HL-60/S4 treated with phorbol 12-myristate 13-acetate at 8.2 ng/mL for 4 days and 3 days (cell line): ENCODE measurements around the gene RAE1.

Experiments used
- in situ Hi-C: fragments of 300-500 bp; cut with MboI; formaldehyde crosslinking; loops from 2 replicates; pipeline ENCODE4 v1.15.0; 2022; ENCODE audit warnings: low sequenced_read_pairs

RAE1 gene

DNA sequence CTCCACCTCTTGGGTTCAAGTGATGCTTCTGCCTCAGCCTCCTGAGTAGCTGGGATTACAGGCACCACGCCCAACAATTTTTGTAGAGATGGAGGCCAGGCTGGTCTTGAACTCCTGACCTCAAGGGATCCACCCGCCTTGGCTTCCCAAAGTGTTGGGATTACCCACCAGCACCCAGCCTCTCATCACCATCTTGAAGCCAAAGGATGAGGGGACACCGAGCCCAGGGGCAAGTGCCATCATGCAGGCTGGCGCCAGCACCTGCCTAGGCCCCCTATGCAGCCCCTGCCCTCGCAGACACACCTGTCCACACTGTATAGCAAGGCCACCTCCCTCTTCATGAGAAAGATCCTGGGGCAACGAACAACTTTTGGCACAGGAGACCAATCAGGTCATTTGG is 34.9 kb downstream of the RAE1 start:
- in situ Hi-C loops = loop anchor here (10.0 kb wide), 1 partner anchor 89 kb away; no protein-coding TSS in a partner anchor

DNA sequence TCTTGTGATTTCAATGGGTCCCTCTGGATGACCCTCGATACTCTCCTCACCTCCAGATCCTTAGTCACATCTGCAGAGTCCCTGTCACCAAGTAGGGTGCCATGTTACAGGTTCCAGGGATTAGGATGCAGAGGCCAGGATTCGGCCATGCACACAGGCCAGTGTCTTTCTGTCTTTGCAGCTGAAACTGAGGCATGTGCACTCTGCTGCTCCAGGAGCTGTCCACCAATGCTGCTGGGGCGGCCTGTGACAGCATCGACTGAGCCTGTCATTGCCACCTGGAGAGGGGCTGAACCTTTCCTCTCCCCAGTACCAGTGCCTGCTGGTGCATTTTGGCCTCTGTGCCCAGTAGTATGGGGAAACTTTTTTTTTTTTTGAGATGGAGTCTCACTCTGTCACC is 35.7 kb downstream of the RAE1 start:
- in situ Hi-C loops = loop anchor here (10.0 kb wide), 1 partner anchor 88 kb away; no protein-coding TSS in a partner anchor

DNA sequence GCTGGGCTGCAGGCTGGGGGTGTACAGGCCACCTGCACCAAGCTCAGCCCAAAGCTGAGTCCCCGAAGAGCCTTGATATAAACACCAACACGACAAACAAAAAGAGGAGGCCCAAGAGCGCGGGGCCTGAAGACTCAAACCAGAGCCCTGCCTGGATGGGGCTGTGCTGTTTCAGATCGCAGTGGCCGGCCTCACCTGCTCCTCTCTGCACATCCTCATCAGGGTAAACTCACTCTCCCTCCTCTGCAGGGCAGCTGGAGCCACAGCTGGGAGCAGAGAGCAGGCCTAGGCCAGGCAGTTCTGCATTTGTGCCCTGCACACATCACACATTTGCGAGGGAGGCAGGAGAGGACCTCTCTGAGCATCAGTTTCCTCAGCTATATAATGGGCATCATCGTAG is 36.4 kb downstream of the RAE1 start:
- in situ Hi-C loops = loop anchor here (10.0 kb wide), 1 partner anchor 87 kb away; no protein-coding TSS in a partner anchor

DNA sequence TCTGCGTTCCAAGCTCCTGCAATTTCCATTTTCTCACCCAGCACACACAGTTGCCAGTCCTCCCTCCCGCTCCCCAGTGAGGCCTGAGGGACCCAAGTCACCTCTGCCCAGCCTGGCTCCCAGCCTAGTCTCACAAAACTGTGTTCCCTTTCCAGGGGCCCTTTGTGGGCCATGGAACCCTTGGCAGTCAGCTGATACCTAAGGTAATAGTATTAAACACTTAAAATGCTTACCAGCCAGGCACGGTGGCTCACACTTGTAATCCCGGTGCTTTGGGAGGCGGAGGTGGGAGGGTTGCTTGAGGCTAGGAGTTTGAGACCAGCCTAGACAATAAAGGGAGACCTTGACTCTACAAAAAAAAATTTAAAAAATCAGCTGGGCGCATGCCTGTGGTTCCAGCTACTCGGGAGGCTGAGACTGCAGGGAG is 36.9 kb downstream of the RAE1 start:
- in situ Hi-C loops = loop anchor here (10.0 kb wide), 1 partner anchor 87 kb away; no protein-coding TSS in a partner anchor

DNA sequence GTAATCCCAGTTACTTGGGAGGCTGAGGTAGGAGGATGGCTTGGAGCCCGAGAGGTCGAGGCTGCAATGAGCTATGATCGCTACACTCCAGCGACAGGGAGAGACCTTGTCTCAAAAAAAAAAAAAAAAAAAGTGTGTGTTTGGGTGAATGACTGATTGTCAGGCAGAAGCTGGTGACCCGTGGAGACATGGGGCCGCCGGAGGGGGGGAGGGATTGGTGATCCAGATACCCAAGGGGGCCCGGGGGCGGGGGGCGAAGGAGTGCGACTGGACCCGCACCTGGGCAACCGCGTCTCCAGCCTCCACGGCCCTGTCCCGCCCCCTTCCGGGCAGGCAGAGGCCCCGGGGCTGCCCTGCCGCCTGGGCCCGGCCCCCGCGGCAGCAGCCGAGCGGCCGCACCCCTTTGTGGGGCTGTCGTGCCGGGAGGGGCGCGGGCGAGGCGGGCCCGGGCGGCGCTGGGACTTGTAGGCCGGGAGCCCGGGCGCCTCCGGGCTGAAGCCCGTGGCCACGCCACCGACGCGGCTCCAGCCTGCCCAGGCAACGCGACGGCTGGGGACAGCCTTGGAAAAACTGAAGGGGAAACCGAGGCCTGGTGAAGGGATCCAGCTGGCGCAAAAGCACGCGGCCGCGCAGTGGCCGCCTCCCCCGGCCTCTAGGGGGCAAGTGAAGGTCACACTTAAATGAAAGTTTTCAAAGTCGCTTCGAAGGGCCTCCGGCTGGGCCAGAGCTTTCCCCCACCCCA is 38.1 kb downstream of the RAE1 start:
- in situ Hi-C loops = loop anchor here (10.0 kb wide), 1 partner anchor 86 kb away; no protein-coding TSS in a partner anchor

DNA sequence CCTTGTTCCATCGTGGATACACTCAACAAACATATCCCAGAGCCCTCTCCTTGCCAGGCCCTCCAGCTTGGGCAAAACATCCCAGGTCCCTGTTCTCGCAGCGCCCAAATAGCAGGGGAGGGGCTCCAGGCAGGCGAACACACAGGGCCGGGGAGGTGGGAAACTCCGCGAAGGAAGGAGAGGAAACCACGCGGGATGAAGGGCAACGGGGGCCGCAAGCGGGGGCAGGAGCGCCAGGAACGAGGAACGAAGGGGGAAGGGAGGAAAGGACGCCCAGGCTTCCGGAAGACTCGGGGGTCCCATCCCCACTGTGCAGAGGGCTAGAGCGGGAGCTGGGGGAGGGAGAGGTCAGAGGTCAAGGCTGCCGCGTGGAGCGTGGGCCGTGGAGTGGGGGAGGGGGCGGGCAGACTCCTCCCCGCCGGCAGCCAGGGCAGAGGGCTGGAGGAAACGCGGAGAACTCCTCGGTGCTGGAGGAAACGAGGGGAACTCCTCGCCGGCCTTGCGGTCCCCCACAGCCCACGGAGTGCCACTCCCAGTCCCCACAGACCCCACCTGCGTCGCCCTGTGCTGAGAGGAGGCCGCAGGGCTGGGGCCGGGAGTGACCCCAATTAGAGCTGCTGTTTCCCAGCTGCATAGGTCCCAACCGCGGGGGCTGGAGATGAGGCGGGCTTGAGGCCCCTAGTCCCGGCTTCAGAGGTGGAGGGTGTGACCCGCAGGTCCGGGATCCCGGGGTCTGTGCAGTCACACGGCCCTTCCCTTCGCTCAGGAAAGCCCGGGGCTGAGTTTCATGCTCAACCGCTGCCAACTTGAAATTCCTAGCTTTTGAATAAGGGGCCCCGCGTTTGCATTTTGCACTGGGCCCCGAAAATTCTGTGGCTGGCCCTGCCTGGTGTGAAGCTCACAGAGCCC is 38.9 kb downstream of the RAE1 start:
- in situ Hi-C loops = loop anchor here (10.0 kb wide), 1 partner anchor 85 kb away; no protein-coding TSS in a partner anchor

DNA sequence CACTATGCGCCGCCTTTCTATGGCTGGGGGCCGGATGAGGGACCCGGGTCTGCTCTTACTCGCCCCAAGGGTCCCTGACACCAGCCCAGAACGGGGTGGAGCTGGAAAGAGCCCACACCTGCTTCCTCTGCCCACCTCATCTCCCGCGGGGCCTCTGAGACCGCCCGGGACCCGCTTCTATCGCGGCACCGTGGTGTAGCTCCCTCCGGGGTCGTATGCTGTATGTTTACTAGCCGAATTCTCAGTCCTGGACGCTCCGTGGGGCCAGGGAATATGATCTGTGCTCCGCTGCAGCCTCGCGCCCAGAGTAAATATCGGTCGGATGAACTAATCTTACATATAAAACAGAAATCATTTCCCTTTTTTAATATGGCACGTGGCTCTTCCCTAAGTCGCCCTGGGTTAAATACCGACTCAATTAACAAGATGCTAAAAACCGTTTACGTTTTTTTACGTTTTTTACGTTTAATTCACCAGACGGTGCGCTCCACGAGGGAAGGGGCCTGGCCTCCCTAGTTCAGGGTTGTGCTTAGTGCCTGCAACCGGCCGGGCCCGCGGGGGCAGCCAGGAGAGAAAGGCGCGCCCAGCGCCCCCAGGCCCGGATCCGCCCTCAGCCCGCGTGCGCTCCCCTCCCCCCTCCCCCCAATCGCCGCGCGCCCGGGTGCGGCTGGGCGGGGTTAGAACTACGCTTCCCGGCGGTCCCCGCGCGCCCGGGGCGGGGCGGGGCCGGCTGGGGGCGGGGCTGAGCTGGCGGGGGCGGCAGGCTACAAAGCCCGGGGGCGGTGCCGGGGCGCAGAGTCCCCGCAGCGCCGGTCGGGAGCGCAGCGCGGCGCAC is 39.8 kb downstream of the RAE1 start, which contains the start of gene RBM38:
Gene RBM38 (plus strand): TSS at position 793 of the 835 bp plus-strand sequence. CDS start 186 bp downstream, outside the sequence.
- in situ Hi-C loops = no loop called here

DNA sequence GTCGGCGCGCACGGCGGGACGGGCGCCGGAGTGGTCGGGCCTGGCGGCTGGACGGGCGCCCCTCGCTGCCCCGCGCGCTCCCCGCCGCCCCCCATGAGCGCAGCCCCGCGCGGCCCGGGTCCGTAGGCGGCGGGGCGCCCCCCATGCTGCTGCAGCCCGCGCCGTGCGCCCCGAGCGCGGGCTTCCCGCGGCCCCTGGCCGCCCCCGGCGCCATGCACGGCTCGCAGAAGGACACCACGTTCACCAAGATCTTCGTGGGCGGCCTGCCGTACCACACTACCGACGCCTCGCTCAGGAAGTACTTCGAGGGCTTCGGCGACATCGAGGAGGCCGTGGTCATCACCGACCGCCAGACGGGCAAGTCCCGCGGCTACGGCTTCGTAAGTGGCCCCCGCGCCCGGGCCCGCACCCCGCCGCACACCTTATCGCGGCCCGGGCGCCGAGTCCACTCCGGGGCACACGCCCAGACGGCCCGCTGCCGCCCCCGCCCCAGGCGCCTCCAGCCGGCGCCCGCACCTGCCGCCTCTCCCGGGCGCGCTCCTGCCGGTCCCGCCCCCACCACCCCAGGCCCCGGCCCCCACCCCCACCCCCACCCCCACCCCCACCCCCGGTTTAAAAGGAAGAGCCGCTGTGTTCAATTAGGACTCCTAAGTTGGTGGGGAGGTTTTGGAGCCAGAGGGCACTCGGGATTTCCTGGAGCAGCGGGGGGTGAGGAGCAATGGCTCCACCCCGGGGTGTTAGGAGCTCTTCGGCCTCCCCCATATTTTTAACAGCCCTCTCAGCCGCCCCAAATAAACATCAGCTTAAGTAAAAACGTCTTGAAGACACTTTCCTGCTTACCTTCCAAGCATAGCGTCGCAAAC is 40.6 kb downstream of the RAE1 start:
- in situ Hi-C loops = no loop called here

DNA sequence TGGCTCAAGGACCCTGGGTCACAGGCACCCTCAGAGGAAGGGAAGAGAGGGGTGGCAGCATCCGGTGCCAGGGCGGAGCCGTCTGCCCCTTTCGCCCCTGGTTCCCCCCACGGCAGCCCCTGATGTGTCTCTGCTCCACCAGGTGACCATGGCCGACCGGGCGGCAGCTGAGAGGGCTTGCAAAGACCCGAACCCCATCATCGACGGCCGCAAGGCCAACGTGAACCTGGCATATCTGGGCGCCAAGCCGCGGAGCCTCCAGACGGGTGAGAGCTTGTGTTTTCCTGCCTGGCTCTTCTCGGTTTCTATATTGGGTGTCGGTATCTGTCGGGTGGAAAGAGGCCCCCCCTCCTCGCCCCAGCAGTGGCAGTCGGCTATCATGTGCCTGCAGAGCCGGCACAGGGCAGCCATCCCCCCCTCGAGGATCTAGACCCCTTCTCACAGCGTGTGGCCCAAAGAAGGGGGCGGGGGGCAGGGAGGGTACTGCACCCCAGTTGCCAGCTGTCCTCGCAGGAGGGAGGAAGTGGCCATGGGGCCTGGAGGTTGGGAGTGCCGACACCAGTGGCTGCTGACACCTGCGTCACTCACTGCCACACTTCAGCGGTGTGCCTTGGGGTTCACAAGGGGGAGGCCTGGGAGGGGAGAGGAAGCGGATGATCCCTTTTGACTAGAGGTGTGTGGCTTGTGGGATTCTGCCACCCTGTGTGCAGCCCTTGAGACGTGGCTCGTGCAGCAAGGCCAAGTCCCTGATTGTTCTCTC is 41.6 kb downstream of the RAE1 start:
- in situ Hi-C loops = no loop called here

DNA sequence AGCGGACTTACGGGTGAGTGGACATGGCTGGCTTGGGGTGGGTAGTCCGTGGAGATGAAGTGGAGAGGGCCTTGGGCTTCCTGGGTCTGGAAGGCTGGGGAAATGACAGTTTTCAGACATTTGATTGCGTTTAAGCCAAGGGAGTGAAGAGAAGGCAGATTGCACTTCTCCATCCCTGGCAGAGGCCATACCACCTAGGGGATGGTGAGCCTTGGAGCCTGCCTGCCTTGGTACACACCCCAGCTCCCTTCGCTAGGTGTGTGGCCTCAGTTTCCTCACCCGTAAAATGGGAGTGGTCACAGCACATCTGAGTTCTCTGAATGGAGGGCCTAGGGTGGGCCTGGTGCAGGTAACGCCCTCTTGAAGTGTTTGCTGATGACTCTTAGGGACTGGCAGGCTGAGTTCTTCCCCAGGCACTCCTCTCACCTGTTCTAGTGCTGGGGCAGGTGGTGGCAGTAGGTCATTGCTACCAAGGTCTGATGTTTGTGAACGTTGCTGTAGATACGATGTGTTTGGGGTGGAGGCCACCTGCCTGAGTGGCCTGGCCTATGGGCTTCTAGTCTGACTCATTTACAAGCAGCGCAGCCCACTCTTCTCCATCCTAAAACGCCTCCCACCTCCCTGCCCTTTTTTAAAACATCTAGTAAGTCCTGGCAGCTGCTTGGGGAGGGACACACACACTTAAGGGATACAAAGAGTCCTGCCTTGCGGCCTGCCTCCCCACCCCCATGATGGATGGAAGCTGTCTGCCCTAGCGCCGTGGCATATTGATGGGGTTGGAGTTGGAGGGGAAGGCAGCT is 42.5 kb downstream of the RAE1 start:
- in situ Hi-C loops = no loop called here

DNA sequence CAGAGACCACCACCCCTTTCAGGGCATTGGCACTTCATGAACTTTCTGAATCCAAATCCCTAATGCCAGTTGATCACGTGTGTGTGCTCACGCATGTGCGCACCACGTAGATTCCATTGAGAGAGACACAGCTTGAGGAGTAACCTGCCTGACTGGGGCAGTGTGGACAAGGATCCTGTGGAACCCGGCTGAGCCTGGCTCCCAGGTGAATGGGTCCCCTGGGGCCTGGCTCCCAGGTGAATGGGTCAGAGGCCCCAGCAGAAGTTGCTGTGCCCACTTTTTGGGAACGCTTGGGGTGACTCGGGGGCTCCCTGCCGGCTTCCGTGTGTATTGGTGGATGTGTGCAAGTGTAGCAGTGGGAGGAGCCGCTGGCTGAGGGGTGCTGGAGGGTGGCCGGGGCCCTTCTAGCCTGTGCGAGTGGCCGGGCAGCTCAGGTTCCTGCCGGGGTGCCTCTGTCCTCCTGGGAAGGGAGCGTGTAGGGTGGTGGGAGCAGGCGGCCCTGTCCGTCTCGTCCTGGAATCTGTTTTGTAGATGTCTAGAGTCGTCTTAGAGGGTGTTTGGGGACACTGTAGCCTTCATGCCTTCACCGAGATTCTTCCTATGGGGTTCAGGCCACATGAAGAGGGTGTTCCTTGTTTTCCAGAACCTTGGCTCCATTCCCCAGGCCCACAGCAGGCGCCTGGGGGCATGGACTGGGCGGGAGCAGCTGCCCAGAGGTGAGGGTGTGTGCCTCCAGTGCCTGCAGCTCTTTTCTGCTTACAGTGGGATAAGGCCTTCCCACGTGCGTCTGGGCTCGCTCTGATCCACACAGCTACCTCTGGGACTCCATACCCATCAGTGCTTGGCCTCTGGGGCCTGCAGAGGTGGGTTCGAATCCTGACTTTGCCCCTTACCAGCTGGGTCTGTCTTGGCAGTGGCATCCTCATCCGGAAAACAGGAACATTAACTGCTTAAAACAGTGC is 43.3 kb downstream of the RAE1 start:
- in situ Hi-C loops = no loop called here

DNA sequence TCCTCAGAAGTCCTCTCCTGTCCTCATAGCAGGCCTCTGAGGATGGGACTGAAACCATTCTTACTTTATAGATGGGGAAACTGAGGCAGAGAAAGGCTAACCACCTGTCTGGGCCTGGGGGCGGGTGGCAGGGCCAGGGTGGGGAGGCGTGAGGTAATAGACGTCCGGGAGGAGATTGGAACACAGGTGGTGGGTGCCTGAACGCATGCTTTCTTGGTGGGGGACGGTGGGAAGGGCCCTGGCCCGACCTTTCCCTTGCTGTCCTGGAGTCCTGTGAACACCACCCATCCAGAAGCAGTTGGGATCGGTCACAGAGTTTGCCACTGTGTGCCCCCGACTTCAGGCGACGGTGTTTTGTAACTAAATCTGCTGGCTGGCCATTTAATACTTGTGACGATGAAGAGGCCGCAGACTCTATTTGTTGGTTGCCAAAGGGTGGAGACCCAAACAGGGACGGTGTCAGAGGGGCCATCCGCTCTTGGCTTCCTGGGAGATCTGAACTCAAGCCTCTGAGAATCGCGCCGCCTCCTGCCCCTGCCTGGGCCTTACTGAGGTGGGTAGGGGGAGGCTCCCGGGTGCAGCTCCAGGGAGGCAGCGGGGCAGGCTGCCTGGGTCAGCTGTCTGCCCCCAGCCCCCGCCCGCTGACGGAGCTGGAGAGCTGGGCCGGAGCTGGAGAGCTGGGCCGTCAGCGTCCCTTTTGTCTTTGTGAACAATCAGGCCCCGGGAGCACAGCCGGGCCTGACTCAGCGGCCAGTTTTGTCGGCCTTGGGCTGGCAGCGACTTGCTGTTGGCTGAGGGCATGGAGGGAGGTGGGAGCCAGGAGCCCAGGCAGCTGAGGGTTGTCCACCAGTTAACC is 44.3 kb downstream of the RAE1 start:
- in situ Hi-C loops = no loop called here

DNA sequence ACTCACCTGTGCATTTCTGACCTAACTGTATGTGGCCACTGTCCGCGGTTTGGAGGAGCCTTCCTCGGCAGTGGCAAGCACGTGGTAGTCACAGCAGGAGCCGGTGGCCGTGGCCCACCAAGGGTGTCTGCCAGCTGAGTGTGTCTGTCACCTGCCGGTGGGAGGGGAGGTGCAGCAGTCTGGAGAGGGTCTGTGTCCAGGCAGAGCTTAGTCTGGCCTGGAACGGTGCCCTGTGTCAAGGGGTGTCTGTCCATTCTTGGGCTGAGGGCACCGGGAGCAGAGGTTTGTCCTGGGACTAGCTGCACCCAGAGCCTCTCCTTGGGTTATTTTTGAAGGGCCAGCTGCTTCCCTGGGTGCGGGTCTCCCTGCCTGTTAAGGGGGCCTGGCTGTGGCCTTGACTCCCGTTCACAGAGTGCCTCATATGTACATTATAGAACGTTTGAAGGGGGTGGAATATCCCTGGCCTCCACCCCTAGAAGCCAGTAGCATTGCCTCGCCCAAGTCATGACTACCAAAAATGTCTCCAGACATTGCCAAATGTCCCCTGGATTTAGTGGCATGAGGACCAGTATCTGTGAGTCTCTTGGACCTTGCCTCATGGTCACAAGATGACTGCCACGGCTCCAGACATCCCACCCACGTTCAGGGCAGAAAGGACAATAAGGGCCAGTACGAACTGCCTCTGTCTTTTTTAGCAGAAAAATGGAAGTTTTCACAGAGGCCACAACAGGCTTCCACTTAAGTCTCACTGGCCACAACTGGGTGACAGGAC is 45.3 kb downstream of the RAE1 start:
- in situ Hi-C loops = no loop called here

DNA sequence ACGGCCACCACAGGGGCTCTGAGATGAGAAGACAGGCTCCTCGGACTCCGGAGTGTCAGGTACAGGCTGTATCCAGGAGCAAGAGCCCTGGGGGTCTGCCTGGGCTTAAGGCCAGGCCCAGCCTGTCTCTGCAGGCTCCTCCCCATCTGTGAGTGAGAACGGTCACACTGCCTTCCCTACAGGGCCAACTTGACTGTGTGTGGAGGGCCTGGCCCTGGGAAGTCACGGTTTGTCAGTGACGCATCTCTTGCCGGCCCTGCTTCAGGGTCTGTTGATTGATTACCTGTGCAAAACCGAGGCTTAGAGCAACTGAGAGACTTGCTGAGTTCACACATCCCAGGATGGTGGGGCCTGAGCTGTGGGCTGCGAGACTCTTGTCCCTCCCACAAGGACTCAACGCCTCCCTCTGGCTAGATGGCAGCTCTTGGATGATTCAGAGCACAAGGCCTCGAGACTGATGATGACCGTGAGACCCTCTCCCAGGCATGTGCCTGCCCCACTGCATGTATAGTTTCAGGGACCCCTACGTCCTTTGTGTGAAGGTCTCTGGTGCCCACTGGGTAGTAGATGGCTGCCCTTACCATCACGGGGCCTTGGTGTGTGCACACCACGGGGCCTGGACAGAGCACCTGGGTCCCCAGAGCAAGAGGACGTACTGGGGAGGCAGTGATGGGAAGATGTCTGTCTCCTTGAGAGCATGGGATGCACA is 46.1 kb downstream of the RAE1 start:
- in situ Hi-C loops = no loop called here

DNA sequence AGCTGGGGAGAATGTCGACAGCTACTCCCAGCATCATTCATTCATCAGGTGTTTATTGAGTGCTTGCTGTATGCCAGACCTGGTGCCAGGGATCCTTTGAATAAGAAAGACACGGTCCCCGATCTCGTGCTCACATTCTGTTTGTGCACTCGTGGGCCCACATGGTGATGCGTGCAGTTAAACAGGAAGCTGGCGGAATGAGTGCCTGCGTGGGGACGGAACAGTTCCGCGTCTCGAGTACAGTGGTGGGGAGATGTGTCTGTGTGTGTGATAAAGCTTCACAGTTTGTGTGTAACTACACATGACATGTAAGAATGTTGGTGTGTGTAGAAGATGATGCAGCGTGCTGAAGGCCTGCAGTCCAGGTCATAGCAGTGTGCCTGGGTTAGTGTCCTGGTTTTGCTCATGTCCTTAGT is 46.6 kb downstream of the RAE1 start:
- in situ Hi-C loops = no loop called here
